Uterus (tissue), 2 donors: Measurements from ENCODE around the gene KRT6B.

Experiments used
- CTCF ChIP-seq, 4 experiments: fragments of 200-600 bp in 2 of 4; fragments of 450-650 bp in 2 of 4; sonication (generic) in 2 of 4; IDR thresholded peaks; one replicate each; pipeline ENCODE4 v1.5.1; 2016 to 2019; ENCODE audit warnings: antibody characterized with exemption in 4 of 4, mild to moderate bottlenecking in 2 of 4, moderate library complexity in 1 of 4
- POLR2A ChIP-seq, 2 donors: fragments of 450-650 bp; IDR thresholded peaks; one replicate each; pipeline ENCODE4 v1.6.1; 2016; ENCODE audit warnings: antibody characterized with exemption in 2 of 2, mild to moderate bottlenecking in 1 of 2, moderate library complexity in 1 of 2

DNA sequence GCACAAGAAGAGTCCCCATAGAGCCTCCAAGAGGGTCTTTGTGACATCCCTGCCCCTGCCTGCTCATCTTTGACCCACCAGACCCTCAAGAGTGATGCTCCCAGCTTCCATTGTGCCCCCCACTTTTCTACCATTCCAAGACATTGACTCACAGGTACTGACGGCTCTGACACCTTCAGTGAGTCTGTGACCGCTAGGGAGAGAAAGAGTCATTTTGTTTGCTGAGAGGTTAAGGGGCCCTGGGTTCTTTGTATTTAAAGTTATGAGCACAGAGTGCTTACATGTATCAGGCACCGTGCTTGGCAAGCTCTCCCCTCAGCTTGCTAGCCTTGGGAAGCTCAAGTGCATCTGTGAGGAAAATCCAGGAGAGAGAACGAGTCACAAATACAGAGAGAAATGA lies 38.7 kb downstream of the KRT6B start:
- TF ChIP-seq POLR2A (IDR thresholded peaks at IDR 0.05) (no peak), CTCF (IDR thresholded peaks at IDR 0.05) (no peak)
